Measurements from ENCODE around the gene DSCAM. TPM values are rescaled to one million over a fixed set of nuclear protein-coding genes. Genes with fewer than 3 reads are reported as not detected.

DSCAM gene
- total RNA-seq, 1 donor from 2014 or later = not detected

DNA sequence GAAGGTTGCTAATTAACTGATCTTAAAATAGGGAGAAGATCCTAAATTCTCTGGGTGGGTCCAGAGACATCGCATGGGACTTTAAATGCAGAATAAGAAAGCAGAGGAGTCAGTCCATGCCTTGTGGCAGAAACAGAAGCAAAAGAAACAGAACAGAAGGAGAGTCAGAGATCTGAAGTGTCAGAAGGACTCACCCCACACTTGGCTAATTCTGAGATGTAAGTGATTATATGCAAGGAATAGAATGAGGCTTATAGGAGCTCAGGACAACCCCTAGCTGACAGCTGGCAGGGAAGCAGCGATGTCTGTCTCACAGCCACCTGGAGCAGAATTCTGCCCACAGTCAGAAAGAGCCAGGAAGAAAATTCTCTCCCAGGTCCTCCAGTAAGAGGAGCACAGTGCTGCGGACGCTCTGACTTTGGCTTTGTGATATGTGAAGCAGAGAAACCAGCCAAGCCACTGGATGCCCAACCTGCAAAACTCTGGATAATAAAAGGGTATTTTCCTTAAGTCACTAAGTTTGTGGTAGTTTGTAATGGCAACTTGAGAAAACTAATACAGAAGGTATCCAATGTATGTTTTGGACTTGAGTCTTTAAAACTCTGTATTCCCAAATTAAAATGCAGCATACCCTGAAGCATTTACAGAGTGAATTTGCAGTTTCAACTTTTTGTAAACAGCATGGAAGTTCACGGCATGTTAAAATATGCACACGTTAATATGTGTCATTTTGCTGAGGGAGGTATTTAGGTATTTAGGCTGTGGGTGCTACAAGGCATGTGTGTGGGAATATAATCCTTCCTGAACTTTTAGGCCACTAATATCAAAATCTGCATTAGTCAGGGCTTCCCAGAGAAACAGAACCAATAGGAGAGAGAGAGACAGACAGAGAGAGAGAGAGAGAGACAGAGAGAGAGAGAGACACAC, 591.2 kb downstream of the DSCAM start:
- DNase-seq (ENCODE audit: low read depth in 2 of 2) = no peak

DNA sequence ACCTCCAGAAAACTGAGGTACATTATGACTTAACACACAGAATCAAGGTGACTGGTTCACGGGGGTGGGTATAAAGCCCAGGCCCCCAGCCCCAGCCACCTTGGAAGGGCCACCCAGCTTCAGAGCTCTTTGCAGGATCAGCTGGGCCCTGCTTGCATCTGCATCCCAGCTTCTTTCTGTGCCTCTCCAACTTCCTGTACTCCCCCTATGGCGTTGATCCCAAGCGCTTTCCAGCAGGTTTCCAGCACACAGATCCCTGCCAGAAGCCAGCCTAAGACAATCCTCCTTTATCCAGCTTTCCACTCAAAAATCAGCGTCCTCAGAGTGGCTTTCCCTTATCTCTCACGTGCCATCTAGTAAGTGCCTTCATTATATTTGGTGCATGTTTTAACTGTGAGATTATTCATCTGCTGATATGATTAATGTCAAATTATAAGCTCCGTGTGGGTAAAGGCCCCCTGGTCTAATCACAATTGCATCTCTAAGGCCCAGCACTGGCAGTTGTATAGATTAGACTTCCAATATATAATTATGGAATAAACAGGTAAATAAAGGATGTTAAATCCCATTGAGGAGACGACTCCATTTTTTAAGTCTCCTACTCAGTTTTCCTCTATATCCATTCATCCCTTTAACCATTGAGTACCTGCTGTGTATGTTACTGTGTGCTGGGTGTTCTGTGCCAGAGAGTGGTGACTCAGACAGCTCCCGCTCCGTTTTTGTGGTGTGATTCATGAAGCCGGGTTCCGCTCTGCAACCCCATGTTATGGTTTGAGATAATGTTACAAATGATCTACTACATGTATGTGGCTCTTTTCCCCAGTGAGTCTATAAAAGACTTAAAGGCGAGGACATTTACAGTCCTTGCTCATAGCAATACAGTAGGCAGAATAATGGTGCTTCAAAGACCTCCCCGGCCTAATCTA, 592.2 kb downstream of the DSCAM start:
- no peak for DNase-seq (ENCODE audit: low read depth in 2 of 2)

DNA sequence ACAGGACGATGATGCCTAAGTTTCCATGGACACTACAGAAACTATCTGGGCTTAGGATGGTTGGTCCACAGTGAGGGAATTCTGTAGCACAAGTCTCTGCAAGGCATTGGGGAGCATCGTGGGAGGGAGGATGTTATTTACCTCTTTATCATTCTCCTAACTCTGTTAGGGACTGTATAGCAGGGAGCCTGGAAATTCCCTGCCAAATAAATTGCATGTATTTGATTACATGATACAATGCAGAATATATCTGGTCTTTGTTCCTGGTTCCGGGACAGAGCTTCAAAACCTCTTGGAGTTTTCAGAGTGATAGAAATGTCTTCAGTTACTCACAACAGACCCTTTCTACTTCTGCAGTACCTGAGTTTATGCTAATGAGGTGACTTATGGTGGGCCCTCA, 593.8 kb downstream of the DSCAM start:
- DNase-seq (ENCODE audit: low read depth in 2 of 2) = no peak

DNA sequence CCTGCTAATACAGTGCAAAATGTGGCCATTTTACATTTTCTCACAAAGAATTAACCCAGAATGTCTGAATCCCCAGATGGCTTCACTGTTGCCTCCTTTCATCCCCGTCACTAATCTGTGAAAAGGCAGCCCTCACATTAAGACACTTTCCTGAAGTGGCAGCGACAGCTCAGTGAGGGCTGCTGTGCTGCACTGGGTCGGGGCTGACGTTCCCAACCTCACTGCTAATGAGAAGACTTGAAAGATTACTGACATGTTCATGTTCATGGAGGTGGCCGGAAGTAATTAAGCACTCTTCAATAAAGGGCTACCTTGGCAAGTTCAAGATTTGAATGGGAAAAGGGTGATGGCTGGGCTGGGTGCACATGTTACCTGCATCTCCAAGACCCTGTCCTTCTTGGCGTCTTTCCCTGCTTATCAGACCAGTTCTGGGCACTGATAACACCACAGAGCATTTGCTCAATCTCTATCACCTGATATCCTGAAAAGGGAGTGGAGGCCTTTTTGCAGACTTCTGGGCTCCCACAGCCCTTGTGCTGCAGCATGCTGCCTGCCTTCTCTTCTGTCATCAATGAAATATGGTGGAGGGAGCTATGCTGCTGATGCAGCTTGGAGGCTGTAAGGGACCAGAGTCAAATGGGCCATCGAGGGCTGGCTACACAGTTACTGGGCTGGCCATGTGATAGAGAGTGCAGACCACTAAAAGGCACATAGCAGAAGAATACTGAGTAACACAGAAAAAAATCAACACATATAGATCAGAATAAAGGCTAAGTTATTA, 596.3 kb downstream of the DSCAM start:
- DNase-seq (ENCODE audit: low read depth in 2 of 2) = no peak

DNA sequence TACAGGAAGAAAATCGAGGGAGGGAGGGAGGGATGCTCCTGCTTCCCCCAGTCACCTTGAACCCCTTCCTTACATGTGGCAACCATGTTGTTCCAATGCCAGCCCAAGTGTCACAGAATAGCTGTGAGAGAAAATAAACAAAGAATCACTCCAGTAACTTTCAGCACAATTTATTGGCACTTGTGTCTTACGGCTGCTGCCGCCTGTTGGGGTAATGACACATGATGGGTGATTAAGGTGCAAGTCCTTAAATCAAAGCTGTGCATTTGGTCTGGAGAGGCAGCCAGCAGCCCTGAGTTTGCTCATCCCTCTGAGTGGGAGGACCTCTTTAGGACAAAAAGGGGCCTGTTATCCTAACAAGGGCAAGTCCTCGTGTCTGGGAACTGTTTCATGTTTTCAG, 602.0 kb downstream of the DSCAM start:
- no peak for DNase-seq (ENCODE audit: low read depth in 2 of 2)

DNA sequence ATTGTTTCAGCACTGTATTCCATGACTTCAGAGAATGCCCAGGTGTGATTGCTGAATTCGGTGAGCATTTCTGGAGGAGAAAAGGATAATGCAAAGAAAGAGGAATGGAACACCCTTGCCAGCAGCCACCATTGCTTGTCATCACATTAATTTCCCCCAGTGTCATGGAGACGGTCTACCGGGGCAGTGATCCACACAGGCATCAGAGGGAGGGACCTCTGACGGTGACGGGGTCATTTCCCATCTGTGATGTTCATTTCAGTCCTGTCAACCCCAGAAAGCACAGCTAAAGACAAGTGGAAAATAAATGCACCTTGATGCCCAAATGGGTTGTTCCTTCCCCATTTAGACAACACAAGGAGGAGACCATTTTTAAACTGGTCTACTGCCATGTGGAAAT, 603.3 kb downstream of the DSCAM start:
- no peak for DNase-seq (ENCODE audit: low read depth in 2 of 2)

DNA sequence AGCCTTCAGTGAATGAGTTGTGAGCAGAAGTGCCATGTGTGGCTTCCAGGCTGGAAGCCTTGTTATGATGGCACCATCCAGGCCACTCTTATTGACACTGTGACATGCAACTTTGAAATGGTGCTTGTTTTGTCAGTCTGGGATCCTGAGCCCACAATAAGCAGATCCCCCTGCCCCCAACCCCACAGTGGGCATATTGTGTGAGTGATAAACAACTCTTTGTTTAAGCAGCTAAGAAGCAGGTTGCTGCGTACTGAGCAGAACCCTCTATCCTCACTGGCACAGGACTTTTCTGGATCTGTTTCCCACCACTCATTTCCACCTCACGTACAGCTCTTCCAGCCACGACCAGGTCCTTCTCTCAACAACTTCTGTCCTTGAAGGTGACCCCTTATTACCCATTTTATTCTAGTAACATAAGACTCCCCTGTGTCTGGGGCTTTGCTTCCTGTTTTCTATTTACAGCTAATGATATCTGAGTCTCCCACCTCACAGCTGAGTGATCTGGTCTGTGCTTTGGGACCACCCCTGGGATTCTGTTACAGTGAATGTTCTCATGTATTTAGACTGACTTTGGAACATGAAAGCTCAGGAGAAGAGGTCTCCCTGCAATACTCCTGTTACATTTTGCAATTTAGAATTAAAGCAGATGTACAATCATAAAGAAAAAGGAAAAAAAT, 604.2 kb downstream of the DSCAM start:
- no peak for DNase-seq (ENCODE audit: low read depth in 2 of 2)

DNA sequence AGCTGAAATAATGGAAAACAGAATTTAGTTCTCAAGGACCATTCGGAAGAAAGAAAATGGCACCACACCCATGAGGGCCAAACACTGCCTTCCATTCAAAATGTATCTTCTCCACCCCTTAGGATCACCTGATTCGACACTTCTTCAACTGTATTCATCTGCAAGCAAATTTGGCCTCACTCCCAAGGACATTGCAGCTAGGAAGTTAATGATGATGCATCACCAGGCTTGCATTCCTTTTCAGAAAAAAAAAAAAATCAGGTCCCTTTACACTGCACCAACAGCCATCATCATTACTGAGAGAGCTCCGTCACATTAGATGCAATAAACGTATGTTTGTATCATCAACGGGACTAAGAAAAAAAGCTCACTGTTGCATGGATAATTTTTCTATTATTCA, 611.4 kb downstream of the DSCAM start:
- no peak for DNase-seq (ENCODE audit: low read depth in 2 of 2)

DNA sequence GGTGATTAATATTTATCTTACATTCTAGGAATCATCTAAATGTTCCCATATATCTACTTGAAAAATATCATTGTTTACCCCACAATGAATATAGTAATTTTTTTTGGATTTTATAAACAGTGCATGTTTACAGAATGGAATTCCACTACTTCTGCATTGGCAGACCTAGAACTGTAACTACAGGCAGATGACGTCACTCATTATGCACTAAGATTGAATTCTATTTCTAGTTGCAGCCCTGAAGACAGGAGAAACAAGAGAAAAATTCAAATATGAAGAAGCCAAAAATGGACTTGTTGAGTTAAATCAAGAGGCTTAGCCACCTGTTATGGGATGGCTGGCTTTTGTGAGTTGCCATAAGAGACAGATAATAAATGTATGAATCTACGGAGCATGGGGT, 615.0 kb downstream of the DSCAM start:
- no peak for DNase-seq (ENCODE audit: low read depth in 2 of 2)

DNA sequence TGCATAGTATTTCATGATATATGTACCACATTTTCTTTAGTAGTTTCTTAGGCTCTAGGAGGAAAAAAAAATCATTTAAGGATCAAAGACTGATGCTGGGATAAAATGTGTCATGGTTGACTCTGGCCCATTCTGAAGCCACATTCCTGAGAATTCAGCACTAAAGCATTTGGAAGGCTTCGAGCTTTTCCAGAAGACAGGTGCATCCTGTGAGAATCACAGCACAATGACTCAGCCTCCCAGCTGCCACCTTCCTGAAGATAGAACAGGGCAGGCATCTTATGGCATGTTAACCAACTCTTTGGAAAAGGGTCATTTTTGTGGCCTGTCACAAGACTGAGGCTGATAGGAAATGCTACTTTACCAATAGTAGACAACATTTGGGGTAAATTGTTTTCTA, 619.9 kb downstream of the DSCAM start:
- DNase-seq (ENCODE audit: low read depth in 2 of 2) = no peak

DNA sequence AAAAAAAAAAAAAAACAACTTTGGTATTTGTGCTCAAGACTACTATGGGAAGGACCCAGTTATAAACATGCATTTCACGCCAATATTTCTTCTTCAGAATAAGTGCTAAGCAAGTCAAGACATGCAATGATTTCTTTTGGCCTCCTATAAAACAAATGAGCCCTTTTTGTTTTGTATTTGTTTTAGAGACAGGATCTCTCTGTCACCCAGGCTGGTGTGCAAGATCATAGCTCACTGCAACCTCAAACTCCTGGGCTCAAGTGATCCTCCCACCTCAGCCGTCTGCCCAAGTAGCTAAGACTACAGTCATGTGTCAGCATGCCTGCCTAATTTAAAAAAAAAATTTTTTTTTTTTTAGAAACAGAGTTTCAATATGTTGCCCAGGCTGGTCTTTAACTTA, 631.0 kb downstream of the DSCAM start:
- DNase-seq (ENCODE audit: low read depth in 2 of 2) = no peak

DNA sequence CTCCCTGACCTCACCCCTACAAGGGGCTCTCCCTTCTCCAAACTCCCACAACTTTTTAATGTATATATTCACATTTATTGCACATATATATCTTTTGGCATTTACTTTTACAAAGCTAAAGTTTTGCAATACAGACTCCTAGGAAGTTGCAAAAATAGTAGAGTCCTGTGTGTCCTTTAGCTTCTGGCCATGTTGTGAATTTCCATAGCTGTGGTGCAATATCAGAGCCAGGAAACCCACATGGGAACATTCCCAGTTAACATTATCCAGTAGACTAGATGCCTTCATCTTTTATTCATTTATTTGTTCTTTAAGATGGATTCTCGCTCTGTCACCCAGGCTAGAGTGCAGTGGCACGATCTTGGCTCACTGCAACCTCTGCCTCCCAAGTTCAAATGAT, 636.7 kb downstream of the DSCAM start:
- no peak for DNase-seq (ENCODE audit: low read depth in 2 of 2)

DNA sequence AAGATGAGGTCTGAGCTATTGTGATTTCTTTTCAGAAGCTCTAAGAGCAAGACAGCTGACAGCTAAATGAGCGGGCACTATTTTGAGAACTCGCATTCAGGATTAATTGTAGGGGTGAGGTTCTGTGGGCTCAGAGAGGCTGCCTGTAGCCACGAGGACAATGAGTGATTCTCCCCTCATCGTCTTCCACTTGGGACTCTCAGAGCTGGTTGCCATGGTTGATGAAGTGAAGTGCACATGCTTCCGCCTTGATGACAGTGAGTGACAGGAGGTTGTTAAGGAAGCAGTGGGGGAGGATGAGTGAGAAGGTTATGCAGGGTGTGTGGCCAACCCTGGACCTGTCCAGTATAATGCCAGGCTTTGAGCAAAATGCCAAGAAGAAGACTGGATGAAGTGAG, 638.0 kb downstream of the DSCAM start:
- no peak for DNase-seq (ENCODE audit: low read depth in 2 of 2)

DNA sequence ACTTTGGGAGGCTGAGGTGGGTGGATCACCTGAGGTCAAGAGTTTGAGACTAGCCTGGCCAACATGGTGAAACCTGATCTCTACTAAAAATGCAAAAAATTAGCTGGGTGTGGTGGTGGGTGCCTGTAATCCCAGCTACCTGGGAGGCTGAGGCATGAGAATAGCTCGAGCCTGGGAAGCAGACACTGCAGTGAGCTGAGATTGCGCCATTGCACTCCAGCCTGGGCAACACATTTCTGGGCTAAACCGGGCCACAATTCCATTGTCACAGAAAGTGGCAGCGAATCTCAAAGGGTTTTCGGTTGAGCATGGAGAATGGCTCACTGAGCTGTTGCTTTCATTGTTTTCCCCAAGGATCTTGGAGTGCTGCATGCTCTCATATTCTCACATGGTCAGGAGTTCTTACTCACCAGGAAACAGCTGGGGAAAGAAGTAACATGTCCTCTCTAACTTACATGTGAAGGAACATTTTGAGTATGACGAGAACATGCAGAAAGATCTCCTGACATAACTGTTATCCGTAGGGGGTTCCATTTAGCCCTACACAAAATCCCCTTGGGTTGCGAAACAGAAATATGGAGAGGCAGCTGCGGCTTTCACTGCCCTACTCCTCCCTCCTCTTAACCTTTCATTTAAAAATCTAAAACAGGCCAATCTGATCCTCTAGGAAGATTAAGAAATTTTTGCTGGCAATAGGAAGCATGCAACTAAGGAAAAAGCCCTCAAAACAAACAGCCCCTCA, 638.6 kb downstream of the DSCAM start:
- DNase-seq (ENCODE audit: low read depth in 2 of 2) = no peak

DNA sequence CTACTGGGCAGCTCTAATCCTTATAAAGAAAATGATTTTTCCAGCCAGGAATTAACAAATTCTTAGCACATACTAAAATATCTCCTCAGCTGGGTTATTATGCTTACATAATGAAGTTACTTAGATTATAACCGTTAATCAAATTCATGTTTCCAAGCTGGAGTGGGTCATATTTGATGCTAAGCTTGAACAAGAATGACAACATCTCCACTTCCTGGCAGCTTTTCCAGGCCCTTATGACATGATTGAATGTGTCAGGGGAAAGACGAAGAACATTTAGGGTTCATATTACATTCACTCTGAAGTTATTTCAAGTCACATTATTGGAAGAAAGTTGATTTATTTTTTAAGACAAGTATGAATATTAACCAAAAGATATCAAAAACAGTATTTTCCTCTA, 646.0 kb downstream of the DSCAM start:
- DNase-seq (ENCODE audit: low read depth in 2 of 2) = no peak

DNA sequence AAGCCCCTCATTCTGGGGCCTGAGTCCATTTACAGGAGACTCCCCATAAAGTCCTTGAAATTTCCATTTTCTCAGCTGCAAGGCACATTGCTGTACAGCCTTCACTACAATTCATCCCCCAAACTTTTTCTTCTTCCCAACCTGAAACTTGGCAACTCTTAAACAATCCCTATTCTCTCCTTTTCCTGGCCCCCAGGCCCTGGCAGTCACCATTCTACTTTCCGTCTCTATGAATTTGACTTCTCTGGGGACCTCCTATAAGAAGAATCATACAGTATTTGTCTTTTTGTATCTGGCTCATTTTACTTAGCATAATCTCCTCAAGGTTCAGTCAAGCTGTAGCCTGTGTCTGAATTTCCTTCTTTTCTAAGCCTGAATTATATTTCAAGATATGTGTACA, 646.8 kb downstream of the DSCAM start:
- DNase-seq (ENCODE audit: low read depth in 2 of 2) = no peak

DNA sequence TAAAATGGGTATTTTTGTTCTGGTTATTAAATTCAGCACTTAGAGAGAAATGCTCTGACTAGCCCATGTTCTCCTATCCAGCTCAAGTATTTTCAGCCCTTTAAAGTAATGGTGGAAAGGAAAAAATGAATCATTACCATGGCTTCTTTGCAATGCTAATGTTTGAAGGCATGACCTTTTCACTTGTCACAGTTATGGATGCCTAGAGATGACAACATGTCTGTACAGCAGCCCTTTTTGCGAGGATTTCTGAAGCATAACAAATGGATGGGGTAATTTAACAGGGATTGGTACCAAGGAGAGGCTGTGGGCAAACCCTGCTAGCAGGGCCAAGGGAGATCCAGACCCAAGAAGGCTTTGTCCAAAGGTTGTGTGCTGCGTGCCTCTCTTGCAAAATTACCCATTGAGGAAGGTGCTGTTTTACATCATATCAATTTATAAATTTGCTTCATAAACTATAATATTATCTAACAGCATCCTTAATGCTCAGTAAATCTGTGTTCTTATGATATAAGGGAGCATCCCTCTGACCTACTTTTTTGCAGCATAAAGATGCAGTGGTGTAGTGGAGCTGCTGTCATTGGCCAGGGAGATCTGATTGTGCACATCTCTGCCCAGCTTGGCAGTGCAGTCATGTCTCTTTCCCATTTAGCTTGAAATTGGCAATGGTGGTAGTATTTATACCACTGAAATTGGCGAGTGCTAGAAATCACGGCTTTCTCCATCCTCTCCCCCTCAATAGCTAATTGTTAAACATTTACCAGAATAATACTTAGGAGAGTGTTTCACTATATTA, 652.6 kb downstream of the DSCAM start:
- DNase-seq (ENCODE audit: low read depth in 2 of 2) = no peak

DNA sequence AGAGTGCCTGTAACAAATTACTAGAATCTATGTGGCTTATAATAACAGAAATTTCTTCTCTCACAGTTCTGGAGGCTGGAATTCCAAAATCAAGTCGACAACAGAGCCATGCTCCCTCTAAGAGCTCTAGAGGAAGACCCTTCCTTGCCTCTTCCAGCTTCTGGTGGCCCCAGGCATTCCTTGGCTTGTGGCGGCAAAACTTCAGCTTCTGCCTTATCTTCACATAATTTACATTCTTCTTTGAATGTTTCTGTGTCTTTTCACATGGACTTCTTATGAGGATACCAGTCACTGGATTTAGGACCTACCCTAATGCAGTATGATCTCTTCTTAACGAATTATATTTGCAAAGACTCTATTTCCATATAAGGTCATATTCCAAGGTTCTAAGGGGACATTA, 655.3 kb downstream of the DSCAM start:
- no peak for DNase-seq (ENCODE audit: low read depth in 2 of 2)

DNA sequence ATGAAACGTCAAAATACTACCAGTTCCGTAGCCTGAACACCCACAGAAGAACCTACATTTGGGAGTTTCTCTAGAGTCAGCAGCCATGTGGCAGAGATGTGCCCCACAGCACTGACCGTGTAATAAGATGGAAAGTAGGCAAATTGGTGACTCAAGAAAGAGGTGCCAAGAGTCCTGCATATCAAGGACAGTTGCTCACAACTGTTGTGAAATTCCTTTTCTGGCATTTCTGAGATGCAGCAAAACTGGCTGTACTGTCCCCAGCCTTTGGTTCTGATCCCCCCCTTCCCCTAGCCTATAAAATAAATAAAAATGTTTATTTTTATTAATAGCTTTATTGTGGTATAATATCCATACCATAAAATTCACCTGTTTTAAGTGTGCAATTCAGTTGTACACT, 655.8 kb downstream of the DSCAM start:
- DNase-seq (ENCODE audit: low read depth in 2 of 2) = no peak
